Choroid plexus epithelial cell (primary cell): ENCODE measurements around the gene SLF2.
A peak's percentile ranks its signal among the peaks of the same experiment; 100 is the strongest.

Experiments used
- DNase-seq: peaks from one replicate; pipeline ENCODE4 v3.0.0-alpha.2; 2010; ENCODE audit warnings: low read depth
- H3K4me3 ChIP-seq: 2 replicates; pipeline ENCODE4 v1.5.1; 2011; ENCODE audit warnings: low read depth, mild to moderate bottlenecking, control low read depth, low read length, moderate library complexity
- CTCF ChIP-seq: conservative IDR thresholded peaks from 2 replicates; pipeline ENCODE4 v1.5.1; 2011; ENCODE audit warnings: low read depth, mild to moderate bottlenecking, control low read depth, inconsistent platforms, low read length, moderate library complexity

SLF2 gene

DNA sequence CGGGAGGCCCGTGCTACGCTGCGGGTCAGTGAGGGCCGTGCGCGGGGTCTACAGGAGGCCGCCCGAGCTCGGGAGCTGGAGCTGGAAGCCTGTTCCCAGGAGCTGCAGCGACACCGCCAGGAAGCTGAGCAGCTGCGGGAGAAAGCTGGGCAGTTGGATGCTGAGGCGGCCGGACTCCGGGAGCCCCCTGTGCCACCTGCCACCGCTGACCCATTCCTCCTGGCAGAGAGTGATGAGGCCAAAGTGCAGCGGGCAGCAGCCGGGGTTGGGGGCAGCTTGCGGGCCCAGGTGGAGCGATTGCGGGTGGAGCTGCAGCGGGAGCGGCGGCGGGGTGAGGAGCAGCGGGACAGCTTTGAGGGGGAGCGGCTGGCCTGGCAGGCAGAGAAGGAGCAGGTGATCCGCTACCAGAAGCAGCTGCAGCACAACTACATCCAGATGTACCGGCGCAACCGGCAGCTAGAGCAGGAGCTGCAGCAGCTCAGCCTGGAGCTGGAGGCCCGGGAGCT lies 93.9 kb downstream of the SLF2 start:
- no peak for TF ChIP-seq CTCF
- DNase-seq = no peak
- no peak overlapping the region for H3K4me3 ChIP-seq

DNA sequence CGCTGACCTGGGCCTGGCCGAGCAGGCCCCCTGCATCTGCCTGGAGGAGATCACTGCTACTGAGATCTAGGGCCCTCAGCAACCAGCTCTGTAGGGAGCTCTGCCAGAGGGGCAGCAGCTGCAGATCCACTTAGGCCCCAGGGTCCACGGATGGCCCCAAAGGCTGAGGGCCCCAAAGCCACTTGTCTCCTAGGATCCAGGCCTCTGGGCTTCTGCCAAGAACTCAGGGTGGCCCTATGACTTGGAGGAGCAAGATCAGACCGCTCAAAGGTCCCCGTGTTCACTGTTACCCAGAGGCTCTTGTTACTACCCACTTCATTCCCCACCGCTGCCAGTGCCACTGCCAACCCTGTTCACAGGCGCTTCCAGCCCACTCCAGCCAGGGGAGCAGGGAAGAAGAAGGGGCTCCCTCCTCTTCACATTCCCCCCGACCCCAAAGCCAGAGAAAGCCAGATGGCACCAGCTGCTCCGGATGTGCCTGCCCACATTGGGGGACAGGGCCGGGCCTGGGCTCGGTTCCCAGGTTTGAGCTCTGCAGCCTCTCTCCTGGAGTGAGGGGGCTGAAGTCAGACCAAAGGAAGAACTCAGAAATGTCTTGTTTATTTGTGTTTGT lies 94.4 kb downstream of the SLF2 start:
- H3K4me3 ChIP-seq = no peak overlapping the region
- no peak for DNase-seq
- TF ChIP-seq CTCF = no peak

GRCh38 chr10:101007915-101008822 lies 95.4 kb downstream of the SLF2 start:
- DNase-seq = no peak
- no peak overlapping the region for H3K4me3 ChIP-seq
- no peak for TF ChIP-seq CTCF

DNA sequence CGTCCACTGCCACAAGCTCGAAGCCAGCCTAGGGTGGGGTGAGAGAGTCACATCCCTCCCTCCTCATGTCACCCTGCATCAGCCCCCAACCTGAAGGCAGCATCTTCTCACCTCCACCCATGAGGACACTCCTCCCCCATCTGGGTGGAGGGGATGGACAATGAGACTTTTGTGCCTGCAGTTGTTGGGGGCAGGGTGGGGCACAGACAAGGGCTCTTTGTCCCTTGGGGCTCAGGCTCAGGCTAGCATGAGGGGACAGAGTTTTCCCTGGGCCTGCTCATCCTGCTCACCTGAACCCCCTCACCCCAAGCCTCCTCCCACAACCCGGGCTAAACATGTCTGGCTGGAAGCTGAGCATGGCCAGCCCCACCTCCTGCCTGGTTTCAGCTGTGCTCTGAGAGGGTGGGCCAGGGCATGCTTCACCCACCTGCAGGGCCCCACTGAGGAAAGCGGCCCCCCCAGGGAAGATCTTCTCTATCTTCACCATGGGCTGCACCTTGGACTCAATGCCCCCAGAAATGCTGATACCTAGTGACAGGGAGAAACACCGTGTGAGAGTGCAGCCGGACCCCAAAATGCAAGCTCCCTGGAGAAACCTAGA lies 96.2 kb downstream of the SLF2 start:
- no peak overlapping the region for H3K4me3 ChIP-seq
- DNase-seq = no peak
- no peak for TF ChIP-seq CTCF

DNA sequence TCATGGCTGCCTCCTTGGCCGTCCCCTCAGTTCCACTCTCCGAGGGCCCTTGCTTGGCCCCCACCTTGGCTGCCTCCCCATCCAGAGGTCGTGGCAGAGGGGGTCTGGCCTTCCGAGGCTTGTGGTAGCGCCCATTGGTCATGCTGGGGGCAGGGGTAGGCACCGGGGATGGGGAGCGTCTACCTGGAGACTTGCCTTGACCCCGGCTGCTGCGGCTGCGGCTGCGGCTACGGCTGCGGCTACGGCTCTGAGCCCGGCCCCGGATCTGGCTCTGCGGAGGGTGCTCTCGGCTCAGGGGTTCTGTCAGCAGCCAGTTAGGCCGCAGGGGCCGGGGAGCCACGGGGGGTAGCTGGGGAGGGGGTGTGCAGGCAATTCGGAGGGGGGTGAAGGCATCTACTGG lies 97.6 kb downstream of the SLF2 start:
- no peak for DNase-seq
- H3K4me3 ChIP-seq = no peak overlapping the region
- no peak for TF ChIP-seq CTCF

DNA sequence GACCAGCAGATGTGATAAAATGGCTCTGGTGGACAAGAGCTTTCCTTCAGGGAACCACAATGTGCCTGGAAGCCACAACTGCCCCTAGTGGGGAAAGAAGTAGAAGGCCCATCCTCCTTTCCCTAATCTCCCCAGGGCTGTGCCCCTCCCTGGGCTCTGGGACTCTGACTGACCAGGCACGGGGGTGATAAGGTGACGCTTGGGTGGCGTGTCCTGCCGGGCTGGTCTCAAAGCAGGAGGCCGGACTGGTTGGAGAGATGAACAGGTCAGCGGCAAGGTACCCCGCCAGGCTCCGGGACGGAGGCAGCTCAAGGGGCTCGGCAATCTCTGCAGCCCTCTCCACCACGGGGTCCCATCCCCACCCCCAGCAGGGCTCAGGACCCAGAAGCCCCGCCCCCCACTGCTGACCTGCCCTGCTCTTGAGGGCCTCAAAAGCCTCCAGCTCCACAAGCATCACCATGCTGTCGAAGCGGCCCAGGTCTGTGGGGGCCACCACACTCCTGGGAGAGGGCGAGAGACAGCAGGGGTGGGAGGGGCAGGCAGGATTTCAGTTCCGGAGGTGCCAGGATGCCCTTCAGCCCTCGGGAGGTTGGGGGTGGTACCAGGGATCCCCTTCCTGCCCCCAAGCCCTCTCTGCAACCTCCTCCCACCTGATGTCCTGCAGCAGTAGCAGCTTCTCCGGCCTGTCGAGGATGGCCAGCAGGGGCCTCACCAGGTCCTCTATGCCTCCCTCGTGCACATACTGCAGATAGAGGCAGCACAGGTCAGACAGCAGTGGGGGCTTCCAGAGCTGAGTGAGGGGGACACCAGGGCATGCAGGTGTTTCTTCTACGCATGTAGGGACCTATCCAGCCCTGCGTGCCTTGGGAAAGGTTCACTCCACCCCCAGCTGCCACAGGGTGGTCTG lies 99.0 kb downstream of the SLF2 start:
- peak; percentile 64 for TF ChIP-seq CTCF
- H3K4me3 ChIP-seq = no peak overlapping the region

More for the DNA sequence above, 99.0 kb downstream of the SLF2 start:
- DNase-seq = no peak
